HEK293 (cell line): ENCODE results near the gene PLD3.
A peak's percentile ranks its signal among the peaks of the same experiment; 100 is the strongest.

Experiments
- CTCF ChIA-PET: fragments of 350-600 bp; formaldehyde crosslinking; extraction: SDS; loops from one replicate; lab custom pipeline; 2021; ENCODE audit warnings: antibody characterized with exemption; lab: Yijun Ruan, JAX
- POLR2A ChIA-PET: fragments of 300-600 bp; formaldehyde crosslinking; extraction: SDS; loops from one replicate; lab custom pipeline; 2020; ENCODE audit warnings: antibody characterized with exemption, inconsistent platforms; lab: Yijun Ruan, JAX
- H3K27ac ChIP-seq: fragments of 200-500 bp; sonication (Bioruptor generic); 2 replicates; pipeline ENCODE4 v1.5.1; 2014; ENCODE audit warnings: low read depth, low read length, control low read depth, inconsistent platforms; ENCODE audit errors: extremely low read depth
- H3K36me3 ChIP-seq, 2 experiments: fragments of 200-500 bp in 1 of 2; sonication (Bioruptor generic) in 1 of 2; 1 replicate in 1 of 2; 2 replicates in 1 of 2; pipeline ENCODE4 v1.5.1; 2014 to 2017; ENCODE audit warnings: inconsistent platforms in 2 of 2, low read length in 2 of 2; ENCODE audit not compliant: control insufficient read depth in 2 of 2, insufficient read depth in 1 of 2
- H3K4me1 ChIP-seq: fragments of 200-500 bp; sonication (Bioruptor generic); 2 replicates; pipeline ENCODE4 v1.5.1; 2014; ENCODE audit warnings: mild to moderate bottlenecking, low read length, inconsistent platforms; ENCODE audit not compliant: control insufficient read depth, insufficient read depth
- H3K4me3 ChIP-seq: 2 replicates; pipeline ENCODE4 v1.5.1; 2011; ENCODE audit warnings: low read depth, mild to moderate bottlenecking, control low read depth, low read length, moderate library complexity
- H3K9me3 ChIP-seq: fragments of 200-500 bp; sonication (Bioruptor generic); 2 replicates; pipeline ENCODE4 v1.5.1; 2014; ENCODE audit warnings: low read depth, low read length, inconsistent platforms; ENCODE audit not compliant: control insufficient read depth, insufficient read depth
- EGR2 ChIP-seq: fragments of 450-650 bp; formaldehyde crosslinking; IDR thresholded peaks from 2 replicates; pipeline ENCODE4 v1.5.1; 2016; ENCODE audit warnings: low read depth, missing biosample characterization, missing genetic modification characterization
- GFI1B ChIP-seq: fragments of 450-650 bp; formaldehyde crosslinking; IDR thresholded peaks from 2 replicates; pipeline ENCODE4 v1.5.1; 2016; ENCODE audit warnings: missing biosample characterization, missing genetic modification characterization
- GLI4 ChIP-seq: fragments of 450-650 bp; formaldehyde crosslinking; IDR thresholded peaks from 2 replicates; pipeline ENCODE4 v1.5.1; 2016; ENCODE audit warnings: missing biosample characterization, missing genetic modification characterization
- GLIS1 ChIP-seq: fragments of 450-650 bp; formaldehyde crosslinking; IDR thresholded peaks from 2 replicates; pipeline ENCODE4 v1.5.1; 2016; ENCODE audit warnings: missing biosample characterization, missing genetic modification characterization
- HOXA7 ChIP-seq: sonication (generic); formaldehyde crosslinking; IDR thresholded peaks from 2 replicates; pipeline ENCODE4 v1.8.1; 2022; ENCODE audit warnings: missing genetic modification reagents, borderline replicate concordance
- HOXC10 ChIP-seq: sonication (generic); formaldehyde crosslinking; IDR thresholded peaks from 2 replicates; pipeline ENCODE4 v1.8.1; 2023; ENCODE audit warnings: mild to moderate bottlenecking, missing genetic modification reagents
- PATZ1 ChIP-seq: fragments of 450-650 bp; formaldehyde crosslinking; IDR thresholded peaks from 2 replicates; pipeline ENCODE4 v1.5.1; 2016; ENCODE audit warnings: missing biosample characterization, missing genetic modification characterization
- PRDM4 ChIP-seq: fragments of 450-650 bp; formaldehyde crosslinking; IDR thresholded peaks from 2 replicates; pipeline ENCODE4 v1.5.1; 2017; ENCODE audit warnings: missing biosample characterization, missing genetic modification characterization
- SCRT1 ChIP-seq: fragments of 450-650 bp; formaldehyde crosslinking; IDR thresholded peaks from 2 replicates; pipeline ENCODE4 v1.5.1; 2016; ENCODE audit warnings: missing biosample characterization, missing genetic modification characterization, borderline replicate concordance
- ZBTB17 ChIP-seq: fragments of 450-650 bp; formaldehyde crosslinking; IDR thresholded peaks from 2 replicates; pipeline ENCODE4 v1.5.1; 2016; ENCODE audit warnings: missing biosample characterization, missing genetic modification characterization
- ZBTB6 ChIP-seq: fragments of 450-650 bp; formaldehyde crosslinking; IDR thresholded peaks from 2 replicates; pipeline ENCODE4 v1.5.1; 2017; ENCODE audit warnings: missing biosample characterization, missing genetic modification characterization
- ZFHX2 ChIP-seq: fragments of 450-650 bp; formaldehyde crosslinking; conservative IDR thresholded peaks from 2 replicates; pipeline ENCODE4 v1.5.1; 2016; ENCODE audit warnings: missing biosample characterization, missing genetic modification characterization
- ZFP41 ChIP-seq: fragments of 450-650 bp; formaldehyde crosslinking; IDR thresholded peaks from 2 replicates; pipeline ENCODE4 v1.5.1; 2016; ENCODE audit warnings: missing biosample characterization, missing genetic modification characterization, borderline replicate concordance
- ZNF16 ChIP-seq: fragments of 450-650 bp; formaldehyde crosslinking; IDR thresholded peaks from 2 replicates; pipeline ENCODE4 v1.5.1; 2016; ENCODE audit warnings: low read depth, missing biosample characterization, missing genetic modification characterization
- ZNF394 ChIP-seq: fragments of 450-650 bp; formaldehyde crosslinking; IDR thresholded peaks from 2 replicates; pipeline ENCODE4 v1.5.1; 2016; ENCODE audit warnings: missing biosample characterization, missing genetic modification characterization, mild to moderate bottlenecking, moderate library complexity, borderline replicate concordance
- ZNF626 ChIP-seq: fragments of 450-650 bp; sonication (Bioruptor Pico); formaldehyde crosslinking; IDR thresholded peaks from 2 replicates; pipeline ENCODE4 v1.5.1; 2018; ENCODE audit warnings: missing biosample characterization, missing genetic modification characterization, inconsistent platforms
- ZNF670 ChIP-seq: fragments of 450-650 bp; formaldehyde crosslinking; IDR thresholded peaks from 2 replicates; pipeline ENCODE4 v1.5.1; 2016; ENCODE audit warnings: missing biosample characterization, missing genetic modification characterization, low read depth
- ZNF768 ChIP-seq: fragments of 450-650 bp; formaldehyde crosslinking; IDR thresholded peaks from 2 replicates; pipeline ENCODE4 v1.5.1; 2018; ENCODE audit warnings: missing biosample characterization, mild to moderate bottlenecking, missing genetic modification characterization

PLD3 gene

GRCh38 chr19:40366697-40367561, 18.4 kb downstream of the PLD3 start (continued):
- peak; percentile 67; the same call in 1 of the 2 replicates for TF ChIP-seq SCRT1 (tag by site-specific recombination)
- TF ChIP-seq EGR2 (tag by site-specific recombination) = peak; percentile 99
- TF ChIP-seq ZNF768 (tag by site-specific recombination) = no peak
- no peak for TF ChIP-seq ZNF626 (tag by site-specific recombination)
- peak; percentile 99 for TF ChIP-seq ZFHX2 (tag by site-specific recombination)
- peak; percentile 66 for TF ChIP-seq PATZ1 (tag by site-specific recombination)
- TF ChIP-seq GLI4 (tag by site-specific recombination) = no peak
- 0 out of 2 replicates have a peak, but pooled peaks have one; percentile 23 for TF ChIP-seq GLIS1 (tag by site-specific recombination)
- 0 out of 2 replicates have a peak, but pooled peaks have one; percentile 19 for TF ChIP-seq ZBTB17 (tag by site-specific recombination)
- 0 out of 2 replicates have a peak, but pooled peaks have one; percentile 22 for TF ChIP-seq ZBTB6 (tag by site-specific recombination)
- TF ChIP-seq HOXA7 (CRISPR knock-in tag) = no peak
- TF ChIP-seq ZNF16 (tag by site-specific recombination) = no peak
- TF ChIP-seq PRDM4 (tag by site-specific recombination) = peak; percentile 18; the same call in 1 of the 2 replicates

GRCh38 chr19:40367577-40368434, 19.3 kb downstream of the PLD3 start:
- Histone ChIP-seq H3K9me3 (no peaks in the 10 kb centered on the region), H3K36me3 (peaks cover 50 to 58% of the 10 kb centered on the region in 2 experiments)
- peak; percentile 11; the same call in 1 of the 2 replicates for TF ChIP-seq ZFHX2 (tag by site-specific recombination)
- TF ChIP-seq HOXC10 = no peak
- no peak for TF ChIP-seq ZFP41 (tag by site-specific recombination)
- no peak for TF ChIP-seq ZNF670 (tag by site-specific recombination)
- TF ChIP-seq EGR2 (tag by site-specific recombination) = peak; percentile 15; the same call in 1 of the 2 replicates
- TF ChIP-seq GFI1B = no peak
- no peak for TF ChIP-seq ZNF394
- TF ChIP-seq, all 188 proteins: peak for 2
- H3K27ac ChIP-seq = 0 out of 2 replicates have a peak overlapping the region, but pooled peaks have one; percentile 54
- H3K4me1 ChIP-seq = peaks cover 19% of the 10 kb centered on the region
- ChIA-PET CTCF (interaction anchor here (0.7 to 1.8 kb wide), 4 partner anchors 35 to 62 kb away, joined by 4 read pairs; no protein-coding TSS in a partner anchor), POLR2A (interaction anchor here (0.6 to 0.9 kb wide), 3 partner anchors 20 to 1263 kb away, joined by 3 to 4 read pairs (median 3); partner anchors contain the start of gene C19orf47)
- no peak overlapping the region for H3K4me3 ChIP-seq
